HG03045 (cell line): ENCODE measurements around the gene TSPAN13.
"Not testable (repeated sequence)": the region's sequence is repeated elsewhere in the genome, so short reads cannot be mapped to it uniquely, and the experiment has no call there.

Source experiments
- ATAC-seq: cut with Tn5 transposase; IDR thresholded peaks from one replicate; pipeline ENCODE4 v1.9.1; 2021; ENCODE audit warnings: mild to moderate bottlenecking, moderate library complexity; ENCODE audit not compliant: unreplicated experiment

TSPAN13 gene

DNA sequence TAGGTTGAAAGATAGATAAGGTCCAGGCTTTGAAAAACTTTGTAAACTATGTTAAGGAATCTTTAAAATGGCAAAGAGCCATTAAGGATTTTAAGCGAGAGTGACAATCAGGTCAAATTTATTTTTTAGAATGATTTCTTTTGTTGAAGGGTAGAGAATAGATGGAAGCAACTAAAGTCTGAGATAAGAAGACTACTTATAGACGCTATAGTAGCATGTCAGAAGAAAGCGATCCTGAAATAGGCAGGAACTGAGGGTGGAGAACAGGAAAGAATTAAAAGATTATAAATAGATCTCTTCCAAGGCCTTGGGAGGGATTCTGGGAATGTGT lies 13.0 kb upstream of the TSPAN13 start:
- no peak for ATAC-seq

DNA sequence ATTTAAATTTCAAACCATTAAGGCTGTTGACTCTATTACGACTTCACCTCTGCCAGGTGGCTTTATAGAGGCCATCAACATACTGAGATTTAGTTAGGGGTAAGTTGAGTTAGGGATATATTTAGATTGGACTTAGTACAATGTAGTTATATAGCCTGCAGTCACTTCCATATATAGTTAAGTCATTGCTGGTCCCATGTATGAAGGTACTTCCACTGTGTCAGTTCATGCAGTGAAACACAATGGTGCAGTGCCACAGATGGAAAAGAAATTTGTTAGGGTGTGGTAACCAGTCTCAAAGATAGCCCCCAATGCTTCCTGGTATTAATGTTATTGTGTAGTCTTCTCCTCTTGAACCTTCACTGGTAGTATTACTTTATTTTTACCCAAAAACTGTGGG lies 12.6 kb upstream of the TSPAN13 start:
- ATAC-seq, result no peak

- ATAC-seq, result no peak
These were observed 11.9 kb upstream of the TSPAN13 start for GRCh38 chr7:16741676-16742075.

DNA sequence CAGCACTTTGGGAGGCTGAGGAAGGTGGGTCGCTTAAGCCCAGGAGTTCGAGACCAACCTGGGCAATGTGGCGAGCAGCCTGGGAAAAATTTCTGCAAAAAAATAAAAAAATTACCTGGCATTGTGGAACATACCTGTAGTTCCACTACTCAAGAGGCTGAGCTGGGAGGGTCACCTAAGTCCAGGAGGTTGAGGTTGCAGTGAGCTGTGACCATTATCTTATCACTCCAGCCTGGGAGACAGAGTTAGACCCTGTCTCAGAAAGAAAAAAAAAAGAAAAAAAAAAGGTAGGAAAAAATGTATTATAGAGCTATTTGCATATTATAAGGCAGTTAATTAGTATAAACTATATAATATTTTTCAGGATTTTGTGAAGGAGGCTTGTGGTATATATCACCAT lies 11.0 kb upstream of the TSPAN13 start:
- ATAC-seq, result no peak

DNA sequence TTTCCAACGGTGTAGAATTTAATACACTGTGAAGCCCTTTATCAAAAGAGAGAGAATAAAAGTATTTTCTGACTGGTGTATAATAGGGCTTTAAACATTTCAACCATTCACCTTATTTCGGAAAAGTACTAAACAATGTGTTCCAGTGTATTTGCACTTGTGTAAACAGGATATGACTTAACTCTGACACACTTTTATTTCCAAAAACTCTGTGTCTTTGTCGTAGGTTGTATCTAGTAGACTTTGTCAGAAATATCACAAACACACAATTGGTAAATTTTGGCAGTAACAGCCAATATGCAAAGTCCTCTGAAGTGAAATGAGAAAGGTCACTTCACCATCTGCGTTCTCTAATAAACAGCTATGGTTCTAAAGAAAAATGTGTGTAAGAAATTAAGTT lies 10.3 kb upstream of the TSPAN13 start:
- ATAC-seq, result no peak

GRCh38 chr7:16744518-16745250 lies 8.9 kb upstream of the TSPAN13 start:
- ATAC-seq, result no peak

- ATAC-seq, result no peak
These were observed 7.9 kb upstream of the TSPAN13 start for GRCh38 chr7:16745645-16746044.

- no peak for ATAC-seq
These were observed 6.5 kb upstream of the TSPAN13 start for GRCh38 chr7:16747102-16747501.

DNA sequence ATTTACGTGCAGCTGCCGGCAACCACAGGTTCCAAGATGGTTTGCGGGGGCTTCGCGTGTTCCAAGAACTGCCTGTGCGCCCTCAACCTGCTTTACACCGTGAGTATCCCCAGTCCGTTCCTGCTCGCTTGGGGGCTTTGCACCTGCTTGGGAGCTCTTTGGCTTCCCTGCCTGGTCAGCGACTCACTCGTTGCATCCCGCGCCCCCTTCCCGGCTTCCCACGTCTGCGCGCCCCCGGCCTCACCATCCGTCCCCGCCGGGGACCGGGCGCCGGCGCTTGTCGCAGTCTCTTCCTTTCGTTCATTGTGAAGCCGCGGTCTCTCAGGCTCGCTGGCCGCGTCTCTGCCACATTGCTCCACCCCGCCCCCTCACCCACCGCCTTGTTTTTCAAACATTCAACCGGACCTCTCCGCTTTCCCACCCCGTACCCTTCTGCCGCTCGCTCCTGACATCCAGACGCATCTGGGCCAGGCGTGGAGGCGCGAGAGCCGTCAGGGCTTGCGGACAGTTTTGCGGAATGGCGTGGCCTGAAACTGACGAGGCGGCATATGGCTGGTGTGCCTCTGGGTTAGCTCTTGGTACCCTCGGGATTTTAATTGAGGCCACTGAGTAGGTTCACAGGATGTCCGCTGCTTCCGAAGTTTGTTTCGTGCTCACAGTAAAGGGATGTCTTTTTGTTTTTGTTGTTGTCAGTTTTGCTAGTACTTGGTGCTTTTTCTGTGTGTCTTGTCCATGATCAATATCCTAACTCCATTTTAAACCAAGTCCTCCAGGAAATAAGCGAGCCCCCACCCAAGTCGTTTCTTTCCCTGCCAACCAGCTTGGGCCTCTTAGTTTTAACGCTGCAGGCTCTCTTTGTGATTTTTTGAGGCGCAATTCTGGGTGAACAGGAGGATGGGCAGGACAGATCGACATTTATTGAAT lies 639 bp downstream of the TSPAN13 start:
- ATAC-seq, result peak; percentile 16

DNA sequence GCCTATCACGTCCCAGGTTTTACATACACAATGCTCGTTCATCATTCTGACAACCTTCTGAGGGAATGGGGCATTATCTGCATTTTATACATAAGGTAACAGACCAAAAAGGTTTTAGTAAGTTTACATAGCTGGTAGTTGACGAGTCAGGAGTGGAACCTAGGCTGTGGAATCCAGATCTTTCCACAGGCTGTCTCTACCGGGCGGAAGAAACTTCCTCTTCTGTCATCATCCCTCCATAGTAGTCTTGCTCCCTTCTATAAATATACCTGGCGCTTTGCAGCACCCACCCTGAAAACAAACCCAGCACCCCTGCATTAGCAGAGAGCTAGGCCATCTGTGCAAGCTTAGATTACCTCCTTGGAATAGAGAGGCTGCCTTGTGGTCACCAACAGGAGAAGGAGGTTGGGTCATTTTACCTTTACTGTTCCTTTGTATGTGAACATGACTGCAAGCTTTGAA lies 1.3 kb downstream of the TSPAN13 start:
- no peak for ATAC-seq

DNA sequence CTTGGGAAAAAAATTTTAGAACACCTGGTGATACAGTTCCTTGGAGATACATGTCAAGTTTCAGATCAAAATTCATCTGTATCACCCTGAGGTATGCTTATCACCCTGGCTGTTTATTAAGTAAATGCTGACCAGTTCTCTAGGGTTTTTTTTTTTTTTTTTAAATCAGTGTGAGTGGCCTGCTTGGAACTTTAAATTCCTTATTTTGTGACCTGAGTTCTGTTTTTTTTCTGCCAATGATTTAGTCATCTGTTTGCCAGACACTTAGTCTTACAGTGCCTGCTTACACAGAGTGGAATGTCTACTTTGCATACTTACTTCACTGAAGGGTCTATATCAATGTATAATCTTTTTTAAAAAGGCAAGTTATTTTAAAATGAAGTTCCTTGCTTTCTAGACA lies 1.8 kb downstream of the TSPAN13 start:
- ATAC-seq, result no peak

- ATAC-seq, result no peak
These were observed 4.5 kb downstream of the TSPAN13 start for GRCh38 chr7:16758036-16758435.

DNA sequence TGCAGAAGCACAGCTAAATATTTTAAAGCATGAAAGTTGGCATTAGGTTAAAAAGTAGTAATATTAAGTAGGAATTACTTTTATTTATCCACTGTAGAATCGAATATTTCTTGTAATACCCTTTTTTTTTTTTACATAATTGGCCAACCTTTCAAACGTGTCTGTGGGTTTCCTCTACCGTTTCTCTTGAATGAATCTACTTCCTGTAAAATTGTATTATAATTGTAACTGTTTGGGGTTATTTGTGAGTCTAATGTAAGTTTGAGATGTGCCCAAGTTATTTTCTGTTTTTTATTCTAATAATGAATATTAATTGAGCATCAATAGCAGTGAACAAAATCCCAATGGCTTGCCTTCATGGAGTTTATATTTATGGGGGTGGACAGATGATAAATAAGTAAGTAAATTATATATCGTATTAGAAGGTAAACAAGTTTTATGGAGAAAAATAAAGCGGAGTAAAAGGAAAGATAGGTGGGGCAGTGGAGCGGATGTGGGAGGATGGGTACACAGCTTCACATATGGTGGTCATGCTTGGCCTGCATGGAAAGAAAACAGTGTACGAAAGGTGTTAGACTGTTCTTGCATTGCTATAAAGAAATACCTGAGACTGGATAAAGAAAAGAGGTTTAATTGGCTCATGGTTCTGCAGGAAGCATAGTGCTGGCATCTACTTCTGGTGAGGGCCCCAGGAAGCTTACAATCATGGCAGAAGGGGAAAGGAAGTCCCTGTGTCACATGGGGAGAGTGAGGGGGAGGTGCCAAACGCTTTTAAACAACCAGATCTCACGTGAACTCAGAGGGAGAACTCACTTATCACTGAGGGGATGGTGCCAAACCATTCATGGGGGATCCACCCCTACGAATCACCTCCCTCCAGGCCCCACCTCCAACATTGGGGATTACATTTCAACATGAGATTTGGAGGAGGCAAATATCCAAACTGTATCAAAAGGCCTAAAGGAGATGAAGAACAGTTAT lies 5.4 kb downstream of the TSPAN13 start:
- no peak for ATAC-seq

- ATAC-seq, result no peak
These were observed 6.3 kb downstream of the TSPAN13 start for GRCh38 chr7:16759840-16760239.

DNA sequence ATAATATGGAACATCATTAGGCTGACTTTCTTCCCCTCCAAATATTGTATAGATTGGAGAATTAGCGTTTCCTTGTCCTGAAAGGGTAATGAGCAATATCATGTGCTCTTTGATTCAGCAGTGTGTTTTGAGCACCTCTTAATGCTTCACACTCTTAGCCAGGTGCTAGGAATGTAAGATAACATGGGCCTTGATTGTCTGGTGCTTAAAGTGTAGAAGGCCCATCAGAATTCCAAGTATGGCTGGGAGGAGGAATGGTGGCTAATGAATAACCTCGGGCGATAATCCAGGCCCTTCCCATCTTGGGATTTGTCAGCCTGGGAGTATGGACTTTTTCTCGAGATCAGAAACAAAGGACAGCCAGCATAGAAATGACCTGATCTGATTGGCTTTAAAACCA lies 8.6 kb downstream of the TSPAN13 start:
- ATAC-seq, result no peak

DNA sequence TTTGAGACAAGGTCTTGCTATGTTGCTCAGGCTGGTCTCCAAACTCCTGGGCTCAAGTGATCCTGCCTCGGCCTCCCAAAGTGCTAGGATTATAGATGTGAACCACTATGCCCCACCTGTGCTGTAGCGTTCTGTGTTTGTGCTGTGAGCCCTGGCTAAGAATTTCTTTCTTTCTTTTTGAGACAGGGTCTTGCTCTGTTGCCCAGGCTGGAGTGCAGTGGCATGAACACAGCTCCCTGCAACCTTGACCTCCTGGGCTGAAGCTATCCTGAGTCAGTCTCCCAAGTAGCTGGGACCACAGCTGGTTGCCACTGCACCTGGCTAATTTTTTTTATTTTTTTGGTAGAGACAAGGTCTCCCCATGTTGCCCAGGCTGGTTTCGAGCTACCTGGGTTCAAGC lies 11.4 kb downstream of the TSPAN13 start:
- no peak for ATAC-seq

DNA sequence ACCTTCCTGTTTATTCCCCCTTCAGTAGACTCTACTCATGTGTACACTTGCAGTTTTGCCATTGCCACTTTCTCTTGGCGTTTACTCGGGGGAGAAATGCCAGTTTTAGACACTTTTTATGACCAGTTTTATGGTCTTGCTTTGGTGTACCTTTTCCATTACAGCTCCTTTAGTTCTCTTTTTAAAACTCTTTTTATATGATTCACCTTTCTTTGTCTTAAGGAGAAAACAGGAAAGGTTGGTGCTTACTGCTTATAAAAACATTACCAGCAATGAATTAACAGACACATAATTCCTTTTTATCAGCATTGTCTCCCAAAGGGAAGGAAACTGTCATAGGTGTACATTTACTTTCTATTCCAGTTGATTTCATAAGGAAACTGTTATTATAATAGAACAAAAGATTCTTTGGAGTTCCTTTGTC lies 11.9 kb downstream of the TSPAN13 start:
- no peak for ATAC-seq

DNA sequence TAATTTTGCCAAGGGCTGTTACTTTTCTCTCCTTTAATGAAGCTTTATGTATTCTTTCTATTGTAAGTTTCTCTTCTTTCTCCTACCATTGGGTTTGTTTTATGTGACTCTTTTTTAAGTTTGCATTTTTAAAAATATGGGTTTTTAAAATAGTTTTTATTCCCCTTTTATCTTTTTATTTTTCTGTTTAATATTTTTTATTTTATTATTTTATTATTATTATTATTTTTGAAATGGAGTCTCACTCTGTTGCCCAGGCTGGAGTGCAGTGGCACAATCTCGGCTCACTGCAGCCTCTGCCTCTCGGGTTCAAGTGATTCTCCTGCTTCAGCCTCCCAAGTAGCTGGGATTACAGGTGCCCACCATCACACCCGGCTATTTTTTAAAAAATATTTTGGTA lies 16.4 kb downstream of the TSPAN13 start:
- not testable (repeated sequence) for ATAC-seq

DNA sequence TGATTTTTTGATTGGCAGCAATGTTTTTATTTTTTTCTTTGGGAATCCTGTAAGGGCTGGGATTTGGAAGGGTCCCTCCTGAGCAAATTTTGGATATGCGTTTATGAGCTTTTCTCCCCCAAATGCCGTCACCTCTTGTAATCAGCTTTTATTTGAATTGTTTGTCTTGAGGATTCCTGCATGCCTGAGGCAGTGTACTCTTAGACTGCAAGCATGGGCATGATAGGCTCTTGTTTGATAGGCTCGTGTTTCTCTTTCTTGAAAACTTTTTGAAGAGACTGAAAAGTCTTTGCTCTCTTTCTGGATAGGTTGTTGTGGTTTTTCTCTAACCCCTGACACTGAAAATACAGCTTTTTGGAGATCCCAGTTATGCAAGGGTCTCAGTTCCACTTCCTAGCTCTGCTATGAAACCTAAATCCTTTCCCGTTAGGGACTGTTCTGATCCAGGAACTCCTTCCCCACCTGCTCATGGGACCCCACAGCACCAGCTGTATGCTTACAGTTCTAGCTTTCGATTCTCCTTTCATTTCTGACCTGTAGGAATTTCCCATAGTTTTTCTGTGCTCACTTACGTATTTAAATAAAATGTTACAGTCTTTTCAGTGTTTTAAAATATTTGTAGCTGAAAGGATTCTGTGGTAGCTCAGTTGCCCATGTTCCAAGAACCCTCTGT lies 17.2 kb downstream of the TSPAN13 start:
- ATAC-seq, result no peak

DNA sequence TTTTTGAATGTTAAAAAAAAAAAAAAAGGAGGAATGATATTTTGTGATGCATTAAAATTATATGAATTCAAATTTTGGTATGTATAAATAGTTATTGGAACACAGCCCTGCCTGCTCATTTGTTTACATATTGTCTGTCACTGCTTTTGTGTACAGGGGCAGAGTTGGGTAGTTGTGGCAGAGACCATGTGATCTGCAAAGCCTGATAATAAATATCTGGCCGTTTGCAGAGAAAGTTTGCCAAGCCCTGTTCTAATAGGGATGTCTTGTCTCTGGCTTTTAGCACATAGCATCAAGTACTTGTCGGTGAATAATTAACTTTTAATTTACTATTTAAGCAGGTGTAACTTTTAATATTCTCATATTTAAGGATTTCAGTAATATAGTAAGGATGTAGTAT lies 19.8 kb downstream of the TSPAN13 start:
- no peak for ATAC-seq
